ENCODE results near the gene SPATA17.

The SPATA17 gene, protein sequence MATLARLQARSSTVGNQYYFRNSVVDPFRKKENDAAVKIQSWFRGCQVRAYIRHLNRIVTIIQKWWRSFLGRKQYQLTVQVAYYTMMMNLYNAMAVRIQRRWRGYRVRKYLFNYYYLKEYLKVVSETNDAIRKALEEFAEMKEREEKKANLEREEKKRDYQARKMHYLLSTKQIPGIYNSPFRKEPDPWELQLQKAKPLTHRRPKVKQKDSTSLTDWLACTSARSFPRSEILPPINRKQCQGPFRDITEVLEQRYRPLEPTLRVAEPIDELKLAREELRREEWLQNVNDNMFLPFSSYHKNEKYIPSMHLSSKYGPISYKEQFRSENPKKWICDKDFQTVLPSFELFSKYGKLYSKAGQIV

DNA sequence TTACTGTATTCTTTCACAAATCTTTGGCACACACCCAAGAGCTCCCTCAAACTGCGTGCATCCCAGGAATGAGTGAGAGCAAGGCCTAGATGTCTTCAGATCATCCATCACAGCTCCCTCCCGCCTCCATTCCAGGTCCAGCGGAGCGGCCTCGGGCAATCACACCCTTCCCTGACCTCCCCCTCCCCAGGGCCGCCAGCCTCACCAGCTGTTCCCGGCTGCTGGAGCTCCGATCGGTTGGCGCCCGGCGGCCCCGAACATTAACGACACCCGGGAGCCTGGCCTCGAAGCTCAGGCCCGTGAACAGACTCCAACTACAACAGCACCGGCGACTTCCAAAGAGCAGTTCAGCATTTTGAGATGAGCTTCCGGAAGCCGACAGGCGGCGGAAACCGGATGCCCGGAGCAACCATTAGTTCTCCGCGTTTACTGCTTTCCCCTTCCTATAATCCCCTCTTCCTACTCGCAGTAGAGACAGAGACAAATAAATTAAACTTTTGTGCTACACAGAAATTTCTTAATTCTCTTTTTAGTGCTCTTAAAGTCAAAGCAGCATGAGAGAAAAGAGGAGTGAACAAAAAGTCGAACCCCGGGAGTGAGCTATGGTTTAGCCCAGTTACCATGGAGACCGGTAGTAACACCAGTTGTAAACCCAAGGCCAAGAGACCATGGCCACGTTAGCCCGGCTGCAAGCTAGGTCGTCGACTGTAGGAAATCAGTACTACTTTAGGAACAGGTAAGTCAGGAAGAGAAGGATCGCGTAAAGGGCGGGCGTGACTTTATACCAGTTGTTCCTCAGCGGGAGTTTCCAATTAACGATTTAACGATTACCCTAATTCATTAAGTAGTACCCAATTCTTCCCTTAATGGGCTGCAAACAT is at the start of gene SPATA17, which contains the start of gene GPATCH2:
TSS of gene SPATA17 (plus strand) at position 634 of the 881 bp plus-strand sequence. CDS start at position 669, 35 bp downstream.
TSS of gene GPATCH2 (minus strand) at position 380 of the 881 bp plus-strand sequence. CDS start at position 261, 119 bp downstream.
- Histone ChIP-seq H3K4me1 (ENCODE audit: control insufficient read depth, insufficient read depth, low read length) (peaks cover 5% of the 10 kb centered on the region), H3K4me3 (ENCODE audit: low read depth, low read length) (peak within 1 kb of the TSS; percentile 89), H3K27ac (ENCODE audit: extremely low read depth, low read depth, low read length) (peak within 1 kb of the TSS; percentile 85), H3K9me3 (ENCODE audit: control insufficient read depth, insufficient read depth, low read depth, low read length) (no peaks in the 10 kb centered on the region), H3K36me3 (ENCODE audit: control insufficient read depth in 2 of 2, insufficient read depth in 1 of 2, low read length in 2 of 2) (no peaks in the 10 kb centered on the region)
- CTCF ChIA-PET = interaction anchor here (0.6 to 0.7 kb wide), 2 partner anchors 57 to 569 kb away, joined by 3 to 4 read pairs; no protein-coding TSS in a partner anchor
- POLR2A ChIA-PET = interaction anchor here (0.7 to 1.3 kb wide), 4 partner anchors 9 to 45 kb away, joined by 3 to 4 read pairs (median 3); no protein-coding TSS in a partner anchor
- TF ChIP-seq ZNF423 (tag by site-specific recombination; IDR thresholded peaks at IDR 0.05) (no peak), ZNF335 (tag by site-specific recombination; conservative IDR thresholded peaks at IDR 0.05) (peak; percentile 54; the same call in 1 of the 2 replicates), EGR2 (tag by site-specific recombination; IDR thresholded peaks at IDR 0.05; ENCODE audit: low read depth) (no peak), ZFP3 (tag by site-specific recombination; IDR thresholded peaks at IDR 0.05; ENCODE audit: low read depth) (no peak), KLF9 (tag by site-specific recombination; IDR thresholded peaks at IDR 0.05; ENCODE audit: low read depth) (no peak), ZNF132 (tag by site-specific recombination; IDR thresholded peaks at IDR 0.05; ENCODE audit: borderline replicate concordance) (no peak), ZNF221 (tag by site-specific recombination; IDR thresholded peaks at IDR 0.05; ENCODE audit: borderline replicate concordance) (no peak), ZNF600 (tag by site-specific recombination; IDR thresholded peaks at IDR 0.05) (peak; percentile 96), HOXA7 (CRISPR knock-in tag; IDR thresholded peaks at IDR 0.05; ENCODE audit: borderline replicate concordance) (no peak), ZNF37A (tag by site-specific recombination; IDR thresholded peaks at IDR 0.05) (no peak), ZXDB (tag by site-specific recombination; IDR thresholded peaks at IDR 0.05) (peak; percentile 60; the same call in 1 of the 2 replicates), ZNF416 (tag by site-specific recombination; IDR thresholded peaks at IDR 0.05) (no peak), ZNF843 (tag by site-specific recombination; IDR thresholded peaks at IDR 0.05) (0 out of 2 replicates have a peak, but pooled peaks have one; percentile 18), ZNF792 (tag by site-specific recombination; IDR thresholded peaks at IDR 0.05) (no peak), ZNF660 (tag by site-specific recombination; IDR thresholded peaks at IDR 0.05) (0 out of 2 replicates have a peak, but pooled peaks have one; percentile 64), ZNF501 (tag by site-specific recombination; IDR thresholded peaks at IDR 0.05) (no peak; the same call in none of the 2 replicates), TCF7L2 (IDR thresholded peaks at IDR 0.05; ENCODE audit: borderline replicate concordance, low read depth, low read length) (peak; percentile 21; the same call in 1 of the 2 replicates), TRIM28 (IDR thresholded peaks at IDR 0.05; ENCODE audit: borderline replicate concordance, low read length) (0 out of 2 replicates have a peak, but pooled peaks have one; percentile 47), ZNF433 (tag by site-specific recombination; IDR thresholded peaks at IDR 0.05; ENCODE audit: low read depth) (no peak), ZEB2 (tag by site-specific recombination; IDR thresholded peaks at IDR 0.05) (no peak), ZNF394 (tag by site-specific recombination; IDR thresholded peaks at IDR 0.05; ENCODE audit: borderline replicate concordance) (no peak), ZFP69B (tag by site-specific recombination; IDR thresholded peaks at IDR 0.05) (no peak), BCL11A (tag by site-specific recombination; IDR thresholded peaks at IDR 0.05; ENCODE audit: low read depth) (no peak), ZBTB21 (tag by site-specific recombination; IDR thresholded peaks at IDR 0.05) (no peak), ZNF530 (tag by site-specific recombination; IDR thresholded peaks at IDR 0.05; ENCODE audit: low read depth) (no peak), SALL2 (tag by site-specific recombination; IDR thresholded peaks at IDR 0.05; ENCODE audit: borderline replicate concordance) (no peak)
- TF ChIP-seq, protein P1, sequence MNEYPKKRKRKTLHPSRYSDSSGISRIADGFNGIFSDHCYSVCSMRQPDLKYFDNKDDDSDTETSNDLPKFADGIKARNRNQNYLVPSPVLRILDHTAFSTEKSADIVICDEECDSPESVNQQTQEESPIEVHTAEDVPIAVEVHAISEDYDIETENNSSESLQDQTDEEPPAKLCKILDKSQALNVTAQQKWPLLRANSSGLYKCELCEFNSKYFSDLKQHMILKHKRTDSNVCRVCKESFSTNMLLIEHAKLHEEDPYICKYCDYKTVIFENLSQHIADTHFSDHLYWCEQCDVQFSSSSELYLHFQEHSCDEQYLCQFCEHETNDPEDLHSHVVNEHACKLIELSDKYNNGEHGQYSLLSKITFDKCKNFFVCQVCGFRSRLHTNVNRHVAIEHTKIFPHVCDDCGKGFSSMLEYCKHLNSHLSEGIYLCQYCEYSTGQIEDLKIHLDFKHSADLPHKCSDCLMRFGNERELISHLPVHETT (tag by site-specific recombination; IDR thresholded peaks at IDR 0.05) = peak; percentile 33; the same call in 1 of the 2 replicates
- TF ChIP-seq, protein P2, sequence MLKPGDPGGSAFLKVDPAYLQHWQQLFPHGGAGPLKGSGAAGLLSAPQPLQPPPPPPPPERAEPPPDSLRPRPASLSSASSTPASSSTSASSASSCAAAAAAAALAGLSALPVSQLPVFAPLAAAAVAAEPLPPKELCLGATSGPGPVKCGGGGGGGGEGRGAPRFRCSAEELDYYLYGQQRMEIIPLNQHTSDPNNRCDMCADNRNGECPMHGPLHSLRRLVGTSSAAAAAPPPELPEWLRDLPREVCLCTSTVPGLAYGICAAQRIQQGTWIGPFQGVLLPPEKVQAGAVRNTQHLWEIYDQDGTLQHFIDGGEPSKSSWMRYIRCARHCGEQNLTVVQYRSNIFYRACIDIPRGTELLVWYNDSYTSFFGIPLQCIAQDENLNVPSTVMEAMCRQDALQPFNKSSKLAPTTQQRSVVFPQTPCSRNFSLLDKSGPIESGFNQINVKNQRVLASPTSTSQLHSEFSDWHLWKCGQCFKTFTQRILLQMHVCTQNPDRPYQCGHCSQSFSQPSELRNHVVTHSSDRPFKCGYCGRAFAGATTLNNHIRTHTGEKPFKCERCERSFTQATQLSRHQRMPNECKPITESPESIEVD (tag by site-specific recombination; IDR thresholded peaks at IDR 0.05) = no peak
- TF ChIP-seq, protein P3, sequence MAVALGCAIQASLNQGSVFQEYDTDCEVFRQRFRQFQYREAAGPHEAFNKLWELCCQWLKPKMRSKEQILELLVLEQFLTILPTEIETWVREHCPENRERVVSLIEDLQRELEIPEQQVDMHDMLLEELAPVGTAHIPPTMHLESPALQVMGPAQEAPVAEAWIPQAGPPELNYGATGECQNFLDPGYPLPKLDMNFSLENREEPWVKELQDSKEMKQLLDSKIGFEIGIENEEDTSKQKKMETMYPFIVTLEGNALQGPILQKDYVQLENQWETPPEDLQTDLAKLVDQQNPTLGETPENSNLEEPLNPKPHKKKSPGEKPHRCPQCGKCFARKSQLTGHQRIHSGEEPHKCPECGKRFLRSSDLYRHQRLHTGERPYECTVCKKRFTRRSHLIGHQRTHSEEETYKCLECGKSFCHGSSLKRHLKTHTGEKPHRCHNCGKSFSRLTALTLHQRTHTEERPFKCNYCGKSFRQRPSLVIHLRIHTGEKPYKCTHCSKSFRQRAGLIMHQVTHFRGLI (tag by site-specific recombination; IDR thresholded peaks at IDR 0.05) = no peak
- TF ChIP-seq, protein P4, sequence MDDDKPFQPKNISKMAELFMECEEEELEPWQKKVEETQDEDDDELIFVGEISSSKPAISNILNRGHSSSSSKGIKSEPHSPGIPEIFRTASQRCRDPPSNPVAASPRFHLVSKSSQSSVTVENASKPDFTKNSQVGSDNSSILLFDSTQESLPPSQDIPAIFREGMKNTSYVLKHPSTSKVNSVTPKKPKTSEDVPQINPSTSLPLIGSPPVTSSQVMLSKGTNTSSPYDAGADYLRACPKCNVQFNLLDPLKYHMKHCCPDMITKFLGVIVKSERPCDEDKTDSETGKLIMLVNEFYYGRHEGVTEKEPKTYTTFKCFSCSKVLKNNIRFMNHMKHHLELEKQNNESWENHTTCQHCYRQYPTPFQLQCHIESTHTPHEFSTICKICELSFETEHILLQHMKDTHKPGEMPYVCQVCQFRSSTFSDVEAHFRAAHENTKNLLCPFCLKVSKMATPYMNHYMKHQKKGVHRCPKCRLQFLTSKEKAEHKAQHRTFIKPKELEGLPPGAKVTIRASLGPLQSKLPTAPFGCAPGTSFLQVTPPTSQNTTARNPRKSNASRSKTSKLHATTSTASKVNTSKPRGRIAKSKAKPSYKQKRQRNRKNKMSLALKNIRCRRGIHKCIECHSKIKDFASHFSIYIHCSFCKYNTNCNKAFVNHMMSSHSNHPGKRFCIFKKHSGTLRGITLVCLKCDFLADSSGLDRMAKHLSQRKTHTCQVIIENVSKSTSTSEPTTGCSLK (tag by site-specific recombination; IDR thresholded peaks at IDR 0.05) = no peak

Measured in HEK293 (cell line).